GM12872 (cell line): ENCODE measurements around the gene ABCC9.
A peak's percentile ranks its signal among the peaks of the same experiment; 100 is the strongest.

Experiments
- CTCF ChIP-seq: IDR thresholded peaks from 3 replicates; pipeline ENCODE4 v1.5.1; 2011; ENCODE audit warnings: low read depth, mild to moderate bottlenecking, low read length, moderate library complexity; ENCODE audit not compliant: insufficient read depth

ABCC9 gene

GRCh38 chr12:21940549-21941505, at the start of gene ABCC9:
Gene ABCC9, minus strand, starts transcription at chr12:21941426. Its CDS starts 4,752 bp downstream, at chr12:21936674.
- TF ChIP-seq CTCF: no peak

GRCh38 chr12:21989819-21990412, 48.7 kb upstream of the ABCC9 start:
- TF ChIP-seq CTCF: peak; percentile 38

- TF ChIP-seq CTCF: no peak
Measured at GRCh38 chr12:21988619-21989018, 47.4 kb upstream of the ABCC9 start.

- TF ChIP-seq CTCF: no peak
Measured at GRCh38 chr12:21987755-21988154, 46.5 kb upstream of the ABCC9 start.

- TF ChIP-seq CTCF: no peak
Measured at GRCh38 chr12:21985155-21985554, 43.9 kb upstream of the ABCC9 start.

GRCh38 chr12:21984375-21984774, 43.1 kb upstream of the ABCC9 start:
- no peak for TF ChIP-seq CTCF

- TF ChIP-seq CTCF: no peak
Measured at GRCh38 chr12:21983095-21983494, 41.9 kb upstream of the ABCC9 start.
